Activated CD8-positive, alpha-beta memory T cell treated with anti-CD3 and anti-CD28 coated beads, Interleukin-2, amount 50 U/mL, for 48 hours (primary cell): Measurements from ENCODE around the gene SALL2.
"Not testable (repeated sequence)": the region's sequence is repeated elsewhere in the genome, so short reads cannot be mapped to it uniquely, and the experiment has no call there.

Experiments
- DNase-seq: peaks from one replicate; pipeline ENCODE4 v3.0.0-alpha.2; 2020

Gene SALL2

DNA sequence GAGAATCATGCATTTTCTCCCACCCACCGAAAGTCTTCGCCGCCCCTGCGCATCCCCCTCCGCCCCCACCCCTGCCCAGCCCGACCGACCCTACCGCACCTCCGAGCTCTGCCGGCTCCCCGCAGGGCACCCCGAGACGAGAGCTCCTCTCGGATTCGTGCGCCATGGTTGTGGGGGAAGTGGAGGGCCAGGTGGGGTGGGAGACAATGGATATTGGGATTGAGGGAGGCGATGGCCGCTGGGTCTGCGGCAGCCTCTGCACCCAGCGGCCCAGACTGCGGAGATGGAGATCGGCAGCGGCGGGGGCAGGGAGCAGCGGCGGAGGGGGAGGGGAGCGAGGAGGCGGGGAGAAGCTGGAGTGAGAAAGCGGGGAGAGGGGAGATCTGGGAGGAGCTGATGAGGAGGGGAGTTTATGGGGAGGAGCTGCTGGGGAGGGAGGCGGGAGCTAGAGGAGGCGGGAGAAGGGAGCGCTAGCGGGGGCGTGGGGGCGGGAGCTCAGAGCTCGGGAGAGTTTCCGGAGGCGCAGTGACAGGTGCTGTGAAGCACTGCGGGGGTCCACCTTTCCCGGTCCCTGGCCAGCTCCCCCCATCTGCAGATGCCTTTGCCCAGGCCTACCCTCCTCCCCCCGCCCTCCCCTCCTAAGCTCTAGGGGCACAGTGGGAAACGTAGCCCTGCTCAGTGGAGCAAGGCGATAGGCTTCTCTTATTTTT, at the start of gene SALL2:
Gene SALL2, minus strand, starts transcription at position 385 of the 710 bp plus-strand sequence. Its CDS starts 219 bp downstream, at position 166.
- DNase-seq = peak; percentile 80

DNA sequence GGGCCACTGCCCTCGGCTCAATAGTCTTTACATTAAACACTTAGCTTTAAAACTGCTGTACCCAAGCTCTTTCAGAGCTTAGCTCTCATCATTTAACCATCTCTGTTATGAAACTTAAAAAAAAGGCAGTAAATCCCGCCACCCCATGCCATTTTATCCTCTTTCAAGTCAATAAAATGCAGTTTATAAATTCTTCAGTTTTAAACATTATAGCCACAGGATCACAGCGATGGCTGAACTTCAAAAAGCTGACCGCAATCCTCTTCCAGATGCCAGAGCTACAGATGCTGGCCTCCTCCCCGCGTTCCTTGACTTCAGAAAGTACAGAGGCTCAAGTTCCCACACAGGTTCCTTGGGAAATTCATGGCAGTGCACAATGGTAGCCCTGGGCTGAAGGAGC, 49.5 kb upstream of the SALL2 start:
- DNase-seq = no peak

DNA sequence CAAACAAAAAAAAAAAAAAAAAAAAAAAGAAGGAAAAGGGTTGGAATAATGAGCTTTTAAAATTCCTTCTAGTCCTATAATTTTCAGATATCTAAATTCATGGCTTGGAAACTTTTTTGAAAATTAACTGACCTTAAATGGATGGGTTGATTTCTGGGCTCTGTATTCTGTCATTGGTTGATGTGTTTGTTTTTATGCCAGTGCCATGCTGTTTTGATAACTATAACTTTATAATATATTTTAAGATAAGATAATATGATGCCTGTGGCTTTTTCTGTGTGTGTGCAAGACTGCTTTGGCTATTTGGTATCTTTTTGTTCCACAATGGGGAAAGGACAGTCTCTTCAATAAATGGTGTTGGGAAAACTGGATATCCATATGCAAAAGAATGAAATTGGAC, 46.5 kb upstream of the SALL2 start:
- DNase-seq = no peak

DNA sequence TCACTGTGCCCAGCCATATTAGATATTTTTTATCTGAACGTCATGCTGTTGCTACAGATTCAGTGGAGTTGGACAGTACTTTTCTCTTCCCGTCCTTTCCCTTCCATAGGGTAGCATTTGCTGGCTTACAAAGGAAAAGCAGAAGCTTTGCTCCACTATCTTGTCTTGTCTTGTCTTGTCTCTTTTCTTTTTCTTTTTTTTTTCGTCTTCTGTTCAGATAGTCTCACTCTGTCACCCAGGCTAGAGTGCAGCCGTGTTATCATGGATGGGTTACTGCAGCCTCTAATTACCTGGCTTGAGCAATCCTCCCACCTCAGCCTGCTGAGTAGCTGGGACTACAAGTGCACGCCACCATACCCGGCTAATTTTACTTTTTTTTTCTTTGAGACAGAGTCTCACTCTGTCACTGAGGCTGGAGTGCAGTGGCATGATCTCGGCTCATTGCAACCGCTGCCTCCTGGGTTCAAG, 32.6 kb upstream of the SALL2 start:
- DNase-seq = no peak

DNA sequence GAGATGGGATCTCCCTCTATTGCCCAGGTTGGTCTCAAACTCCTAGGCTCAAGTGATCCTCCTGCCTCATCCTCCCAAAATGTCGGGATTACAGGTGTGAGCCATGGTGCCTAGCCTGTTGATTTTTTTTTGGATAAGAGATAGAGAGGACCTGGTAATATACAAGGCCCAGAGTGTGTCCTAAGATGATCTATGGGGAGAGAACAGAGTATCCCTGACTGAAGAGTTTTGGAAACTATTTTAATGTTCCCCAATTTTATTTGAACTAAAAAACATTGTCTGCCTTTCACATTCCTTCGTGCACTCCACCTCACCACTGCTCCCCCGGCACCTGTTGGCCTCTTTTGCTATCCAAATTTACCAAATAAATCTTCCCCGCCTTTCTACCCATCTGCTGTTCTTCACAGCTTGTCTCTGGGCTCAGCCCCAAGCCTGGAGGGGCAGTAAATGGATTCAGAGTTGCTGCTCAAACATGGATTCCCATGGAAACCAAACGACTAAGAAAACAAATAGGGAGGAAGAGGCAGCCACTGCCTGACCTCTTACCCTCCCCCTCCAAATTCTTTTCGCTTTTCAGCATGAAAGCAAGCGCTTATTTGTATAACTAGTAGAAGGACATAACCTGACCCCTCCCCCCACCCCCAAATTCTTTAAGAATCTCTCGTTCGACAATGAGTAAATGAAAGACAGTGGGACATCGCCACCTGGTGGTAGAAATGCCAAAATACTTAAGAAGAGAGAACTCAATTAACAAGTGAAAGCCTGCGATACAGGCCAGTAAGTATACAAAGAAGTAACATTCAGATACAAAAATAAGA, 31.1 kb upstream of the SALL2 start:
- peak; percentile 83 for DNase-seq

DNA sequence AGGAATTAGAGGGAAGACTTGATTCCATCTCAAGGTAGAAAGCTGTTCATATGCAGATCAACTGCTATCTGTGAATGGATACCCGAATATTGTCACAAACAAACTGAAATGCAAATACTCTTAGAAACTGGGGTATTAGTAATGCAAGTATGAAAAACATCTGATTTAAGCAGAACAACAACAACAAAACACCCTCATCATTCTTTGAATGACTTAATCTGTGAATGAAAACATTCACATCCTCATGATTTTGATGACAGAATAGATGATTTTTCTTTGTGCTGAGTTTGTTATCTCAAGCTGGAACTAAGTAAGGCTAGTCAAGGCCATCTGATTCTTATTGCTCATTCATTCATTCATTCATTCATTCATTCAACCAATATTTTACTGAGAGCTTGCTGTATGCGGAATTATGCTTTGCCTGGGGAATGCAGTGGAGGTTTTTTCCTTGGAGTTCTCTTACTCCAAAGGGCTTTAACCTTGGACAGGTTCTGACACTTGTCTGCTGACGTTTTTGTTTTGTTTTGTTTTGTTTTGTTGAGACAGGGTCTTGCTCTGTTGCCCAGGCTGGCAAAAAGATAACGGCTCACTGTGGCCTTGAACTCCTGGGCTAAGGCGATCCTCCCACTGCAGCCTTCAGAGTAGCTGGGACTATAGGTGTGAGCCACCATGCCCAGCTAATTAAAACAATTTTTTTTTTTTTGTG, 30.4 kb upstream of the SALL2 start:
- no peak for DNase-seq

DNA sequence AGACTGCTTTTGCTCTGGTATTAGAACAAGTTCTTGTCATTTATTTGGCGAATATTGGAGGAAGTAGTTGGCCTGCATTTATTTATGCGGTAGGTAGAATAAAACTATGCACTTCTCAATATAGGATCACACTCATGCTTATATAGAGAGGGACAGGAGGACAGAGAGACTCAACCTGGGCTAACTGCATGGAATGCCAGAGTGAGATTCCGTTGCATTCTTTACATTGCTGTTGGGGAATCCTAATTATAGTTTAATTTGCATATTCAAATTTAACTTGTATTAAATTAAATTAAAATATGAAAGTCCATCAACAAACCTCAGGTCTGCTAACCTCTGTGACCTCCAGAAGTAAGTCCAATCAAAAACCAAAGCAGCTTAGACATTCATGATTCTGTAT, 27.1 kb upstream of the SALL2 start:
- DNase-seq = no peak

DNA sequence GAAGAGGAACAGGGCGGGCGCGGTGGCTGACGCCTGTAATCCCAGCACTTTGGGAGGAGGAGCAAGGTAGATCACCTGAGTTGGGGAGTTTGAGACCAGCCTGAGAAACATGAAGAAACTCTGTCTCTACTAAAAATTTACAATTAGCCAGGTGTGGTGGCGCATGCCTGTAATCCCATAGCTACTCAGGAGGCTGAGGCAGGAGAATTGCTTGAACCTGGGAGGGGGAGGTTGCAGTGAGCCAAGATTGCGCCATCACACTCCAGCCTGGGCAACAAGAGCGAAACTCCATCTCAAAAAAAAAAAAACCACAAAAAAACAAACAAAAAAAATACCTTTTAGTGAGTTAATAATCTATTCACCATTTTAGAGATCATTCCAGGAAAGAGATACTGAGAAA, 18.4 kb upstream of the SALL2 start:
- not testable (repeated sequence) for DNase-seq

DNA sequence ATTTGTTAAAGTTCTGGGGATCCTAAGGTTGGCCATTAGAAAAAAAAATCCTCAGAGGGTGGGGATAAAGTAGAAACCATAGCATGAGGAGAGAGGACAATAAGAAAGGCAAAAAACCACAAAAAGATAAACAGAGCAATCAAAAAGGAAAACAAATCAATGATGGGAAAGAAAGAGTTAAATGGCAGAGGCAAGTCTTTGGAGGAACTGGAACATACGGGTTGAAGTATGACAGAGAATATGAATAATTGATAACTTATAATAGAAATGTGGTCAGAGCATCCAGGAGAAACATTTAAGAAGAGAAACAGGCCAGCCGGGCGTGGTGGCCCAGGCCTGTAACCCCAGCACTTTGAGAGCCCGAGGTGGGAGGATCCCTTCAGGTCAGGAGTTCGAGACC, 17.8 kb upstream of the SALL2 start:
- DNase-seq = no peak

DNA sequence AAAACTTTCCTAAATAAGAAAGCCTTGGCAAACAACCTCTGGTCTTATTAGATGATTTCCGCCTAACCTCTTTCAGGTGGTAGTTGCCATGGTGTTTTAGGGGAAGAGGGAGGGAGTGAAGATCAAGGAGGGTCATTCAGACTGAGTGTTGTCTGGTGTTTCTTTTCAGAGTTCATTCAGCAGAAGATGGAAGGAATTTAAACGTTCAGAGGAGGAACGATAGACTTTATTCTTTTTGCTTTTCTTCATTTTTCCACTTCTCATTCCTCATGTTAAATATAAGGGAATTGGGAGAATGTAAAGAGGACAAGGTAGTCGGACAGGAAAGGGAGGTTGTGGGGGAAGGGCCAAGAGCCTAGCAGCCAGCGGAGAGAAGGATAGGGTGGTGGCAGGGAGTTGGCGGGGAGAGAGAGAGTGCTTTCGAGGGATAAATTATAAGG, 17.4 kb upstream of the SALL2 start:
- DNase-seq = no peak

DNA sequence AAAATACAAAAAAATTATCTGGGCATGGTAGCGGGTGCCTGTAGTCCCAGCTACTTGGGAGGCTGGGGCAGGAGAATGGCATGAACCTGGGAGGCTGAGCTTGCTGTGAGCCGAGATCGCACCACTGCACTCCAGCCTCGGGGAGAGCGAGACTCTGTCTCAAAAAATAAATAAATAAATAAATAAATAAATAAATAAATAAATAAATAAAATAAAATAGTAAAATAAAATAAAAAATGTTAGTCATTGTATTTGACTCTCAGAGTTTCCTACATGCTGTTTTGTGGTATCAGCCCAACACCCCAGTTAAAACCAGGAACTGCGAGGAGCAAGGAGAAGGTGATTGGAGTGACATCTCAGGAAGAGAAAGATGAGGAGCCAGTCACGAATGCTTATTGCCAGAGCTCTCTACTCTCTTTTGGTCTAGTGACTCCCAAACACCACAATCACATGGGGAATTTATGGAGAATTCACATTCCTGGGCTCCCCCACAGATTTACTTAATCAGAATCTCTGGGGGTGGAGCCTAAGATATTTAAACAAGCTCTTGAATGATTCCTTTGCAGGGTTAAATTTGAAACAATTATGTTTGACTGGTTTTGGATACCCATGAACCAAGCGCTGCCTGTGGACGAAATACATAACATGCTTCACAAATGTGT, 15.4 kb upstream of the SALL2 start:
- no peak for DNase-seq

DNA sequence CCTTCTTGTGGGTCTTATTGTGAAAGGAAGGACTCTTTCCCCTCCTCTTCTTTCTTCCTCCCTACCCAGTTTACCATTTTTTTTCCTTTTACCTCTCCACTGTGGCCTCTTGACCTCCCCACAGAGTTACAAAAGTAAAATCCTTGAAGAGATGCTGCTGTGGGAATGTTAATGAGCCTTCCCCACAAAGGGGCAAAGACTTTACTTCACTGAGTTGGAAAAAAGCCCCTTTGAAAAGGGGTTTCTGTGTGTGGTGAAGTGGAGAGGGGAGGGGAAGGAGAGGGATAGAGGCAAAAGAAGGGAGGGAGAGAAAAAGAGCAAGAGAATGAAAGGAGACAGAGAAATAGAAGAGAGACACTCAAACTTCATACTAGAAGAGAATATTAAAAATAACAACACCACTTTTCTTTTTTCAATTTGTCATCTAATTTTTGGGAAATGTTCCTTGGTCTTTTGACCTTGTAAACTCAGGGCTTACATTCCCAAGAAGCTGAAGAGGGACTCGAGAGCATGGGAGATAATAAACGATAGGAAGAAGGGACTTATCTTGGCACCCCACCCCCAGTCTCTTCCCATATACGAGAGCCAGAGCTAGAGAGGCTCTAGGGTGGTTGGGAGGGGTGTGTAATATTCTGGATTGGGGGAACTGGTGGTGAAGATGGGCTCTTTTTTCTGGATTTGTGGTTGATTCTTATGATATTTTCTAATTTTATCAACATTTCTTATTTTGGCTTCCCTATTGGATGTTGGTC, 13.2 kb upstream of the SALL2 start:
- no peak for DNase-seq

DNA sequence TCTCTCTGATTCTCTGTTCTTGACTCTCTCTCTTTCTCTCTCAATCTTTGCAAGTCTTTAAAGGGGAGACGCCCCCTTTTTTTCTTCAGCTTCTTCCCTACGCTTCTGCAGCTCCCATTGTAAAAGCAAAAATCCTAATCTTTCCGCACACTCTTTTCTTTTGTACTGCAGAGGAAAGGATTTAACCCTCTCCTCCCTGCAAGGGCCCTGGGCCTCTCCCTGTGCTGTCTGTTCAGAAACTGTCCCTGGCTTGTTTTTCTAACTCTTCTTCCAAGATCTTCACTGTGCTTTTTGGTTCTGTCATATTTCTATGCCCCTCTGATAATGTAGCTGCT, 10.9 kb upstream of the SALL2 start:
- no peak for DNase-seq

DNA sequence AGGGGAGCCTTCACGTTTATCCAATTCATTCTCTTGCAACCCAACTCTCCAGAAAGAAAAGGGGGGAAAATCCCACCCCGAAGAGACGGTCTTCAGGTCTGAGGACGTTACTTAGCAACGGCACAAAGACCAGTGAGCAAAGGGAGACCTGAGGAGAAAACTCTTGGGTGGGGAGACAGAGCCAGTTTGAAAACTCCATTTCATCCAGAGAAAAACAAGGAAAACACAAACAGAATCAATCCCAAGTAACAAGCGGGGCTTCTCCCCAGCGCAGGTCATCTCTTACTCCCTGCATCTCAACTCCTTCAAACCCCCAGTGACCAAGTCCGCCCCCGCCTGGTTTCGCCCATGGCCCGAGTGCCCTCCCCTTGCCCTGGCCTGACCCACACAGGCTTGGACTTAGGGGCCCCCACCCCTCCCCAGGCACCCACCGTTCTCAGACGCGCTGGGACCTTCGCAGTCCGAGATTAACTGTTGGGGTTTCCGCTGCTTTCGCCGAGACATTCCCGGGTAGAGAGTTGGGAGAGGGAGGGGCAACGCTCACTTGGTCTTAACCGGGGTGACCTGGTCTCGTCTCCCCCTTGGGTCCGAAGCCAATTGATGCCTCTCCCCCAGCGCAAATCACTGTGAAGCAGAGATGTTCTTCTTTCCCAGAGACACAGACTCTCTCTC, 10.4 kb upstream of the SALL2 start:
- no peak for DNase-seq

DNA sequence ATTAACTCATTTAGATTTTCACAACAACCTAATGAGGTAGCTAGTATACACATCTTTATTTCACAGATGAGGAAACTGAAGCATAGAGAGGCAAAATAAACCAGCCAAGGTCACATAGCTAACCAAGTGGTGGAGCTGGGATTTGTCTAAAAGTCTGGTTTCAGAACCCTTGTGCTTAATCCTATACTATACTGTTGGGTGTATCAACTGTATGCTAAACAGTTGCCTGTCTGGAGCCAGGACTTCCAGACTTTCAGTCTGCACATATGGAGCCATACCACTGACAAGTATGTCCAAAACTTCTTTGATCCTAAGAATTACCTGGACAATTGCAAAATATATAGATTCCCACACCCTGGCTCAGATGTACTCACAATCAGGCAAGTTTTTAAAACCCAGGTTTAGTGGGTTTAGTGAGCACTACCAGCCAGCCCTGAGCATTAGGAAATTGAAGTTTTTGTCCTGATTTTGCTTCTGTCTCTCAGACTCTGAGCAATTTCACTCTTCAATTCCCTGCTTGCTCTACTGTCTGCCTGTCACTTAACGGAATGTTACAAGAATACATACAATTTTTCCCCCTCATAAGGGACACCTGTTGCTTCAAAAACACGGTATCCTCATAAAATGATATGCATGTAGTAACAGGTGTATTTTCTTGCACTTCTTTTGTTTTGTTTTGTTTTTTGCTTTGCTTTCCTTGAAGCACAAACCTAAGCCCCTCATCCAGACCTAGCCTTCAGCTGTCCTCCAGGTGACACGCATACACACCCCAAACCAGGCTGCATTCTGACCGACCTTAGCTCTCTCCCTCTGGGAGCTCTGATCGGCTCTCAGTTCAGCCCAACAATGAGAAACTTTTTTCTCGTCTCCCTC, 9.6 kb upstream of the SALL2 start:
- DNase-seq = no peak

DNA sequence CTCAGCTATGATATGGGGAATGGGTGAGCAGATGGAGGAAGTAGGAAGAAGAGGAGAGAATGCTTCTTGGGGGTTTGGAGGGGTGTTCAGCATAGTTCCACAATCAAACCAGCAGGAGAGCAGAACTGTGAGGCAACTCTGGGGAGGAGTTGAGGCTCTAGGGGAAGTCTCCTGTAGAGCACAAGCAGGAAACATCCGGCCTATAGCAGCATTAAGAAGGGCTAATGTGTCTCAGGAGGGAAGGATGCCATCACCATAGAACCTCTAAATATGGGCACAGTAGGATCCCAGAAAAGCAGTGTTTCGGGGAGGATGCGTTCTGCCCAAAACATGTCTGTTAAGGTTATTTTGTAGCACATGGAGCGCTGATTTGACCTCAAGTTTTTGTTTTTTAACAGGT, 8.4 kb upstream of the SALL2 start:
- no peak for DNase-seq

DNA sequence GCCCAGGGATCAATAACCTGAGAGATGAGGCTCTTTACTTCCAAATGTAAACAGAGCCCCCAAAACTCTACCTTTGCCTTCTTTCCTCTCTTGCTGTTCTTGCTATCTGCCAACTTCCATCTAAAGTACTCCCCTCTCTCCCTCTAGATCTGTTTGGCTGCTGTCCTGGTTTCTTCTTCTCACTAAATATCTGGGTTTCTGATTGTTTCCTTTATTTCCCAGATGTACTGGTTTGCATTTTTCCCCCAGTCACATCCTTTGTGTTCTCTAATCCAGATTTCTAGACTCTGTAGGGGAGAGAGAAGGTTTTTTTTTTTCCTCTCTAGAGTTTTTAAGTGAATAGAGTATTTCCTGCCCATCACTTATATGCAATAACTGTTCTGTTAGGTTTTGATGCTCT, 7.1 kb upstream of the SALL2 start:
- no peak for DNase-seq

DNA sequence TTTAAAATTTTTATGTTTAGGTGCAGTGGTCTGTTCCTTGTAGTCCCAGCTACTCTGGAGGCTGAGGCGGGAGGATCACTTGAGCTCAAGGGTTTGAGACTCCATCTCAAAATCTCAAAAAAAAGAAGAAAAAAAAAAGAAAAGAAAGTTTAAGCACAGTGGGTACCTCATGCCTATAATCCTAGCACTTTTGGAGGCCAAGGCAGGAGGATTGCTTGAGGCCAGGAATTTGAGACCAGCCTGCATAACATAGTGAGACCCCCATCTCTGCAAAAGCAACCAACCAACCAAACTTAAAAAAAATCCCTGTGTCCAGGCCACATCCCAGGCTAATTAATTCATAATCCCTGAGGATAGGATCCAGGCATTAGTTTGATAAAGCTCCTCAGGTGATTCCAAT, 3.4 kb upstream of the SALL2 start:
- no peak for DNase-seq

DNA sequence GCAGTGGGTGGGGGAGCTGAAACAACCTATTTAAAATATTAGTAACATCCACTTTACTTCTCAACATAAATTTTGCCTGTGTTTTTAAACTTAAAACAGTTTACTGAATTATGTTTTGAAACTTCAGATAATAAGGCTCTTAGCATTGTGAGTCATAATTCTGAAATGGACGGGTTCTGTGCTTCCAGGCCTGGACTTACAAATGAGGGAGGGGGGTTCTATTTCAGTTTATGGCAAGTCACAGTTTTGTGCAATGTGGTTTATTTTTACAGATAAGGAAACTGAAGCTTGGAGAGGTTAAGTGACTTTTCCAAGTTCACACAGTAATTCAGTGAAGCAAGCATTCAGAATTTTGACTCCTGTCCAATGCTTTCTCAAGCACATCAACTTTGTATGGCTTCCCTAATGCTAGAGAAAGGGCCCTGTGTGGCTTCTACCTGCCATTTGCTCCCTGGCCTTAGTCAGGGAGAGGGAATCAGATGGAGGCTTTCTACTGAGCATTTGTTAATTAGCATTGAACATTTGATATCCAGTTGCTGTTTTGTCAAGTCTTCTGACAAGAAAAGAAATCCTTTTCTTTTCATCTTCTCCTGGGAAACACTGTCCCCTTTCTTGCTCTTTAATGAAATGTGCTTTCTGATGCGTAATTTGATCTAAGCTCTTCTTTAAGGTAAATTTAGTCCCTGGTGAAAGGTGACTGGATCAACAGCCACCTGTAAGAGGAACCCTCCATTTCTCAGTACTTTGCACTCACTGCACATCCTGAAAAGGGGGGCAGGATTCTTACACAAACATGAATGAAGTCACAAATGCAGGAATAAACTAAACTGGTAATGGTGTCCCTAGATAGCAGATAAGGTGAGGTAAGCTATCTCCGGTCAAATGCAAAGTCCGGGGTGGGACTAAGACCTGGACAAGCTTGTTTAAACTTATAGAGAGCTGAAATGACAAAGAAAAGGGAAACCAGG, 2.5 kb upstream of the SALL2 start:
- DNase-seq = no peak

DNA sequence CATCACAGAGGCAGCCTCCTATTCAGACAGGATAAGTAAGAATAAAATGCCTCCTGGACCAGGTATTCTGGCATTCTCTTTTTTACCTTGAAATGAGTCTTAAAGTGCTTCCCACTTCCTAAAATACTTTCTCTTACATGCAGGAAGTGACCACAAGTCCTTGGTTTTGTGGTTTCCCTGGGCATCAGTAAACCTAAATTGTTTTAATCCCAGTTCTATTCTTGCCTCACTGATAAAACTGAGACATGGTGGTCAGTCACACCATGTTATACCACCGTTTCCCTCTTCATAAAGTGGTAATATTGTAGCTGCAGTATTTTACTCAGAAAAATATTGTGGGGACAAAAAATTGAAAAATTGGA, 1.2 kb upstream of the SALL2 start:
- no peak for DNase-seq
